OCI-LY1 (cell line): ENCODE data around the gene CCNY.

Source experiments
- H2AFZ ChIP-seq: fragments of 200-600 bp; sonication (generic), shearing (Covaris generic); 2 replicates; pipeline ENCODE4 v1.6.0; 2014; ENCODE audit warnings: antibody characterized with exemption, mild to moderate bottlenecking, low read length
- H3F3A ChIP-seq: fragments of 200-600 bp; sonication (generic), shearing (Covaris generic); 2 replicates; pipeline ENCODE4 v1.6.0; 2014; ENCODE audit warnings: mild to moderate bottlenecking, antibody characterized with exemption, low read length, moderate library complexity; ENCODE audit not compliant: insufficient read depth
- H3K27ac ChIP-seq: fragments of 200-600 bp; sonication (generic); 2 replicates; pipeline ENCODE4 v1.5.1; 2014; ENCODE audit warnings: low read length, mixed run types, mild to moderate bottlenecking, low read depth; ENCODE audit not compliant: poor library complexity, severe bottlenecking
- H3K27me3 ChIP-seq: fragments of 200-600 bp; sonication (generic); 2 replicates; pipeline ENCODE4 v1.6.0; 2014; ENCODE audit warnings: antibody characterized with exemption, mild to moderate bottlenecking, low read length, moderate library complexity; ENCODE audit not compliant: insufficient read depth
- H3K36me3 ChIP-seq: fragments of 200-600 bp; sonication (generic); 2 replicates; pipeline ENCODE4 v1.6.1; 2014; ENCODE audit warnings: mild to moderate bottlenecking, antibody characterized with exemption, low read length, moderate library complexity, mixed read lengths; ENCODE audit not compliant: insufficient read depth
- H3K4me1 ChIP-seq: fragments of 200-600 bp; sonication (generic); 2 replicates; pipeline ENCODE4 v1.5.1; 2014; ENCODE audit warnings: mild to moderate bottlenecking, low read length, moderate library complexity; ENCODE audit not compliant: insufficient read depth, severe bottlenecking
- H3K4me2 ChIP-seq: fragments of 200-600 bp; sonication (generic), shearing (Covaris generic); 2 replicates; pipeline ENCODE4 v1.6.1; 2014; ENCODE audit warnings: low read length
- H3K4me3 ChIP-seq: fragments of 200-600 bp; sonication (generic); 2 replicates; pipeline ENCODE4 v1.5.1; 2014; ENCODE audit warnings: low read length, low read depth, mild to moderate bottlenecking, mixed read lengths; ENCODE audit not compliant: poor library complexity, severe bottlenecking
- H3K79me2 ChIP-seq: fragments of 200-600 bp; shearing (Covaris generic); 2 replicates; pipeline ENCODE4 v1.6.1; 2016; ENCODE audit warnings: mixed run types, low read length, mixed read lengths; ENCODE audit not compliant: insufficient read depth
- H3K9ac ChIP-seq: fragments of 200-600 bp; sonication (generic), shearing (Covaris generic); 2 replicates; pipeline ENCODE4 v1.6.1; 2014; ENCODE audit warnings: mild to moderate bottlenecking, low read length, mixed read lengths
- H3K9me2 ChIP-seq: fragments of 200-600 bp; sonication (generic), shearing (Covaris generic); 2 replicates; pipeline ENCODE4 v1.6.1; 2014; ENCODE audit warnings: low read depth, mild to moderate bottlenecking, low read length, mixed read lengths
- H3K9me3 ChIP-seq: fragments of 200-600 bp; shearing (Covaris generic); 2 replicates; pipeline ENCODE4 v1.6.1; 2014; ENCODE audit warnings: low read length, mixed read lengths
- H4K20me1 ChIP-seq: fragments of 200-600 bp; sonication (generic), shearing (Covaris generic); 2 replicates; pipeline ENCODE4 v1.6.0; 2016; ENCODE audit warnings: mild to moderate bottlenecking, low read length; ENCODE audit not compliant: insufficient read depth
- CTCF ChIP-seq: fragments of 200-600 bp; sonication (generic), shearing (Covaris generic); IDR thresholded peaks from 2 replicates; pipeline ENCODE4 v1.5.1; 2017; ENCODE audit warnings: mild to moderate bottlenecking, antibody characterized with exemption, low read length, moderate library complexity, mixed read lengths
- EZH2 ChIP-seq: fragments of 200-600 bp; sonication (generic), shearing (Covaris generic); IDR thresholded peaks from 2 replicates; pipeline ENCODE4 v1.8.0; 2017; ENCODE audit warnings: borderline replicate concordance, mixed run types, mild to moderate bottlenecking, antibody characterized with exemption, low read length, moderate library complexity, mixed read lengths

The CCNY gene

GRCh38 chr10:35463878-35464277 is 127.6 kb downstream of the CCNY start:
- Histone ChIP-seq H3K27ac (no peak overlapping the region), H4K20me1 (no peaks in the 10 kb centered on the region; the same call in 1 of the 2 replicates), H3K9ac (no peak overlapping the region), H3K4me3 (no peak overlapping the region), H3K36me3 (no peaks in the 10 kb centered on the region), H3F3A (no peaks in the 10 kb centered on the region), H3K79me2 (no peaks in the 10 kb centered on the region), H2AFZ (no peak overlapping the region), H3K4me1 (no peaks in the 10 kb centered on the region), H3K9me3 (no peaks in the 10 kb centered on the region), H3K9me2 (no peaks in the 10 kb centered on the region), H3K4me2 (no peak overlapping the region), H3K27me3 (no peaks in the 10 kb centered on the region)
- TF ChIP-seq CTCF (no peak), EZH2 (no peak)

DNA sequence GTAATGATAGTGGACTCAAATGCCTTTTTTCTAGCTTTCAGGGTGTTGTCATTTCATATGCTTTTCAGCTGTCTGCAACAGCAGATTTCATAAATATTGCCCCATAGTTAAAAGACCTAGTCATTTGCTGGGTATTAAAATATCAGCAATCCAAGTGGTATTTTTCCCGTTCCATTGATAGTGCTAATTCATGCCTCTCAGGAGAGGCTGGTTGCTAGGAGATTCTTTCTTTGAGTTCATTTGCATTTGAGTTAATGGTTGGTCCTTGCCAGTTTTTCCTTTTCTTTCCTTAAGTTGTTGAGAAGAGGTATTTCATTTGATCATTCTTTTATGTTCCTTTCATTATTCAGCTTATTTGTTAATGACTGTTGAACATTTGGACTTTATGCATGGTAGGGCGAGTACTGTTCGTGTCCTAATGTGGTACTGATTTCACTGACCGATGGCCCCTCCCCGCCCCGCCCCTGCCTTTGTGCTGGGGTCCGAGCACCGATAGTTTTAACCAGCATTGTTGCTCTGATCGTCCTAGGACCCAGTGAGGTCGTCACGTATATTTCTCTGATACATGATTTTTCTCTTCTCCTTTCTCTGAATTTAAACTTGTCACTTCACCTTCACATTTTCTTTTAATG is 128.6 kb downstream of the CCNY start:
- Histone ChIP-seq H3K27ac (no peak overlapping the region), H3K27me3 (no peaks in the 10 kb centered on the region), H3K9me3 (no peaks in the 10 kb centered on the region), H2AFZ (no peak overlapping the region), H3K9ac (no peak overlapping the region), H3K36me3 (no peaks in the 10 kb centered on the region), H3K79me2 (no peaks in the 10 kb centered on the region), H3K4me1 (no peaks in the 10 kb centered on the region), H3K9me2 (no peaks in the 10 kb centered on the region), H3F3A (no peaks in the 10 kb centered on the region), H3K4me2 (no peak overlapping the region), H3K4me3 (no peak overlapping the region), H4K20me1 (no peaks in the 10 kb centered on the region; the same call in 1 of the 2 replicates)
- TF ChIP-seq CTCF (no peak), EZH2 (no peak)

GRCh38 chr10:35465673-35466072 is 129.4 kb downstream of the CCNY start:
- no peak for TF ChIP-seq CTCF
- no peak for TF ChIP-seq EZH2
- Histone ChIP-seq H3K4me1 (no peaks in the 10 kb centered on the region), H3K4me2 (no peak overlapping the region)

More at GRCh38 chr10:35465673-35466072, 129.4 kb downstream of the CCNY start:
- H4K20me1 ChIP-seq = no peaks in the 10 kb centered on the region; the same call in 1 of the 2 replicates
- no peaks in the 10 kb centered on the region for H3K36me3 ChIP-seq
- H3K79me2 ChIP-seq = no peaks in the 10 kb centered on the region
- no peak overlapping the region for H3K27ac ChIP-seq
- H3K27me3 ChIP-seq = no peaks in the 10 kb centered on the region
- no peak overlapping the region for H3K9ac ChIP-seq
- no peak overlapping the region for H2AFZ ChIP-seq
- H3K9me2 ChIP-seq = no peaks in the 10 kb centered on the region
- no peaks in the 10 kb centered on the region for H3K9me3 ChIP-seq
- H3K4me3 ChIP-seq = no peak overlapping the region
- H3F3A ChIP-seq = no peaks in the 10 kb centered on the region
